Limb (tissue), 2 donors: Measurements from ENCODE around the gene AARSD1.
"Not testable (repeated sequence)": the region's sequence is repeated elsewhere in the genome, so short reads cannot be mapped to it uniquely, and the experiment has no call there.

Experiments
- DNase-seq, 2 donors: peaks; one replicate each; pipeline ENCODE4 v3.0.0-alpha.2; 2016; ENCODE audit errors: extremely low spot score in 2 of 2

Gene AARSD1

DNA sequence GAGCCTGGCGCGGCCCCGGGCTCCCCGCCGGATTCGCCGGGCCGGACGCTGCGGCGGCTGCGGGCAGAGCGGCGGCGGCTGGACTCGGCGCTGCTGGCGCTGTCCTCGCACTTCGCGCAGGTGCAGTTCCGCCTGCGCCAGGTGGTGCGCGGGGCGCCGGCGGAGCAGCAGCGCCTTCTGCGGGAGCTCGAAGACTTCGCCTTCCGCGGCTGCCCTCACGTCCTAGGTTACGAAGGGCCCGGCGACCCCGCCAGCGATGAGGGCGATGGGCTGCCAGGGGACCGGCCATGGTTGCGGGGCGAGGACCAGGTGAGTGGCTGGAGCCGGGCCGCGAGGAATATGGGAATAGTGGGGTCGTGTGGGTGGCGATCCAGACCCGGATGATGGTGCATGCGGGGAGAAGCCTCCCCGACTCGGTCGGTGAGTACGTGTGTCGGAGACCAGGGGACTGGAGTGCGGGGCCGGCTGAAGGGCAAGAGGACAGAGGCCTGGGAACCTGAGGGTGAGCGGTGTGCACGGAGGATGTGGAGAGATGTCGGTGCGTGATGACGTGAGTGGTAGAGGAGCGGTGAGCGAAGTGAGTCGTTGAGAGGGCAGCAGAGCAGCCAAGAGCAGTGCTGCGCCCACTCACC is 16.6 kb upstream of the AARSD1 start:
- peak; percentile 31 to 57 for DNase-seq

DNA sequence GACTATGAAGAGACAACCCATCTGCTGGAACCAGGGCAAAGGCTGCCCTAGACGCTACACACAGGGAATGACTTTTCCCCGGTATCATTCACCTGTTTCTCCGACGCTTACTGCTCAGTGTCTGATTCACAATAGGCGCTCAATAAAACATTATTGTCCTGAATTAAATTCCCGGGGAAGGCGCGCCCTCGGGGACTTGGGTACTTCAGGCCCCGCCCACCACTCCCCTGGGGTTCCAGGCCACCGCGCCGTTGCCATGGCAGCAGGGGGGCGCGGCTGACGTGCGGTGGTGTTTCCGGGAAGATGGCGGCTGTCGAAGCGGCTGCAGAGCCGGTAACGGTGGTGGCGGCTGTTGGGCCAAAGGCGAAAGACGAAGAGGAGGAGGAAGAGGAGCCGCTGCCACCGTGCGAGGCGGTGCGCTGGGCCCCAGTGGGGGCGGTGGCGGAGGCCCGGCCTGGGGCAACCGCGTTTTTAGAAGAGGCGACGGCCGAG is 16.1 kb upstream of the AARSD1 start, which contains the start of gene RUNDC1:
TSS of gene RUNDC1 (plus strand) at position 292 of the 492 bp plus-strand sequence. CDS start at position 304, 12 bp downstream.
- peak; percentile 81 to 95 for DNase-seq

DNA sequence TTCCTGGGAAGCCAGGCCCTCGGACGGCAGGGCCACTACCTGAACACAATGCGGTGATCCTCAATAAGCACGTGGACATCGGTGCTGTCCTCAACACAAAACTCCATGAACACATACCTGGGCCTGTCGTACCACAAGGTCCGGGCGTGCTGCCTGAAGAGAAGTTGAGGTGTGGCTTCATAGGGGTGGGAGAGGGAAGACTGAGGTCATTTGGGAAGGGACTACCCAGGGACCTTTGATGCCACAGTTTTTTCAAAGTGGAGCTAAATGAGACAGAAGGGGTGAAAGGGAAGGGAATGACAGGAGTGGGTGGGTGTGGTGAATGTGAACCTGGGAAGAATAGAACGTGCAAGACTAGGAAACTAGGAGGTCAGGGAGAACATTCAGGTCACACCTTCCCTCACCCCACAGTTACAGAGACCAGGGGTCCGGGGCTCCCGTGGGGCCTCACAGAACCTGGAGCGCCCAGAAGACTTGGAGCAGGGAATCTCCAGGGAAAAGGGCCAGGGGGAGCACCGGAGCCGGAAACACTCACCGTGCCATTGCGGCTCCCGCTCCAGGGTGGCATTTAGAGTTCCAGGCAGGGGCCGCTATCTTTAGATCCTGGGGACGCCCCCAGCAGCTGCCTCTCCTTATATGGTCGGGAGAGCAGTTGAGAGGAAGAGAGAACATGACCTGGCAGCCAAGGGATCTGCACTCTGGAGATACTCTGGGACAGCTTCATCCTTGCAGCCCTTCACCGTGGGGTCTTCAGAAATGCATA is 15.4 kb upstream of the AARSD1 start, which contains the start of gene PTGES3L:
TSS of gene PTGES3L (minus strand) at position 570 of the 763 bp plus-strand sequence. CDS start at position 543, 27 bp downstream.
- DNase-seq, result peak; percentile 51 to 66

DNA sequence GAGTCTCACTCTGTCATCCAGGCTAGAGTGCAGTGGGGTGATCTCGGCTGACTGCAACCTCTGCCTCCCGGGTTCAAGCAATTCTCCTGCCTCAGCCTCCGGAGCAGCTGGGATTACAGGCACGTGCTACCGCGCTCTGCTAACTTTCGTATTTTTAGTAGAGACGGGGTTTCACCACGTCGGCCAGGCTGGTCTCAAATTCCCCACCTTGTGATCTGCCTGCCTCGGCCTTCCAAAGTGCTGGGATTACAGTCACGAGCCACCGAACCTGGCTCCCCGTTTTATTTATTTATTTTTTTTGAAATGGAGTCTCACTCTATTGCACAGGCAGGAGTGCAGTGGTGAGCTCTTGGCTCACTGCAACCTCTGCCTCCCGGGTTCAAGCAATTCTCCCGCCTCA is 11.4 kb upstream of the AARSD1 start:
- not testable (repeated sequence) for DNase-seq

DNA sequence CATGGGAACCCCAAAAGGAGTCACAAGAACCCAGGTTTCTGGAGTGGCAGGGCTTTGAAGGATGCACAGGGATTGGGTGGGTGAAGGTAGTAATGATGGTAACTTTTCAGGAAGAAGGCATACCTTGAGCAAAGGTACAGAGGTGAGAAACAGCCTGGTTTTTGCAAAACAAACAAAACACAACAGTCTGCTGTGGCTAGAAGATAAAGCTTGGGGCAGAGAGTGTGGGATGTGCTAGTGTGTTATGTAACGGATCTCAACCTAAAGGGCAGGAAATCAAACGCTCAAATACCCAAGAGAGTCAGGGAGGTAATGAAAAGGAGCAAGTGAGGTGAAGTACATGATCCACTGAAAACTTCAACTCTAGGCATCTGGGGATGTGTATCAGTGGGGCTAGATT is 11.0 kb upstream of the AARSD1 start:
- DNase-seq, result no peak

DNA sequence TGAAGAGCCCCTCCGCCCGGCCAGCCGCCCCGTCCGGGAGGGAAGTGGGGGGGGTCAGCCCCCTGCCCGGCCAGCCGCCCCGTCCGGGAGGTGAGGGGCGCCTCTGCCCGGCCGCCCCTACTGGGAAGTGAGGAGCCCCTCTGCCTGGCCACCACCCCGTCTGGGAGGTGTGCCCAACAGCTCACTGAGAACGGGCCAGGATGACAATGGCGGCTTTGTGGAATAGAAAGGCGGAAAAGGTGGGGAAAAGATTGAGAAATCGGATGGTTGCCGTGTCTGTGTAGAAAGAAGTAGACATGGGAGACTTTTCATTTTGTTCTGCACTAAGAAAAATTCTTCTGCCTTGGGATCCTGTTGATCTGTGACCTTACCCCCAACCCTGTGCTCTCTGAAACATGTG is 9.1 kb upstream of the AARSD1 start:
- not testable (repeated sequence) for DNase-seq

DNA sequence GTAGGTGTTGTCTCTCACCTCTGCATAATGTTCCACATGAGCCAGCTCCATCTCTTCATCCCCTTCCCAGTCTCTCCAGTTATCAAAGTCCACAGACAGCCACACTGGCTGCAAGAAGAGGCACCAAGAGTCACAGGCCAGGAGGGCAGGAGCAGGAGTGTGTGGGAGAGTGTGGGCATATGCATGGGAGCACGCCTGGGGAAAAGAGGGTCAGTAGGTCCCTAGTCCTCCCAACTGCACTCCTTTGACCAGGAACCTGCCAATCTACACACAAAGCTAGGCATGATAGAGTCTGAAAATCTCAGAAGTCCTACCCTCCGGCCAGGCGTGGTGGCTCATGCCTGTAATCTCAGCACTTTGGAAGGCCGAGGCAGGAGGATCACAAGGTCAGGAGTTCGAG is 7.3 kb upstream of the AARSD1 start:
- DNase-seq, result no peak

DNA sequence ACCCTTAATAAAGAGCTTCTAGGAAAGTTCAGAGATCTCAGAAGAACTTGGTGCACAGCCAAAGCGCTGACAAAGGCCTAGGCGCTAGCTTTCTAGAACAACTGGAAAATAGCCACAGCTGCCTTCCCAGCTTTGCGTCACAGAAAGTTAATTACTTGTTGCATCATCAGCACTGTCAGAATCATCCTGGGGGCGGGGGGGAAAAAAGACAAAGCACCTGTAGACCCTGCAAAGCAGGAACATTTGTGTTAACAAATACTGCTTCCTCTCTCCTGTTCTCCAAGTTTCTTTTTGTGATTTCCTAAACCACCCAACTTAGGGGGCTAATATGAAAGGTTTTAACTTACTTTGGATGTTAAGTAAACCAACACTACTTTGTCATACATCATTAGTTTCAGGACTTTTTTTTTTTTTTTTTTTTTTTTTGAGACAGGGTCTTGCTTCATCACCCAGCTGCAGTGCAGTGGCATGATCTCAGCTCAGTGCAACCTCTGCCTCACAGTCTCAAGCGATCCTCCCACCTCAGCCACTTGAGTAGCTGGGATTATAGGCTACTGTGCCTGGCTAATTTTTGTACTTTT is 4.8 kb upstream of the AARSD1 start:
- no peak for DNase-seq

DNA sequence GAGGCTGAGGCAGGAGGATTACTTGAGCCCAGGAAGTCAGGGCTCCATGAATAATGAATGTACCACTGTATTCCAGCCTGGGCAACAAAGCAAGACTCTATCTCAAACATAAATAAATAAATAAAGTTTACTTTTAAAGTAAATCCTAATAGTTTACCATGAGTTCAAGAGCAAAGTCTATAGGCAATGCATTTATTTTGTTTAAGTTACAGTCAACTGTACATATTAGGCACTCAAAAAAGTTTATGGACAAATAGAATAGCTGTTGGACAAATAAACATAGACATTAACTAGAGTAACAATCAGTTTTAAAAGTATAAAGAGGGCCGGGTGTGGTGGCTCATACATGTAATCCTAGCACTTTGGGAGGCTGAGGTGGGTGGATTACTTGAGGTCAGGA is 3.7 kb upstream of the AARSD1 start:
- DNase-seq, result no peak

DNA sequence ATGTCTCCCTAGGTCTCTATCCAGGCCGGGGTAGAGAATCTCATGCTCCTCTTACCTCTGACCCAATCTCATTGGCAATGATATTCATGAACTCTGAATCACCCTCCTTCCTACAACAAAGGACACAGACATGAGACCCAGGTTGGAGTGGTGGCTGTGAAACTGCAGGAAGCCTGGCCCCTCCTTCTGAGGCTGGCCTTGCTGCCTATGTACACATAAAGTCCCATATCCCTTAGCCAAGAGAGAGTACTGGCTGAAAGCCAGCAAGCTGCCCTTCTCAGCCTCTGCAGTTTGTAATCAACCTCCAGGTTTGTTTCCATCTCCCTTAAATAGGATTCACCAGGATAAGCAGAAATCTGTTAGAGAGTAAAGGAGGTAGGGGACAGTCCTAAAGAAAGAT is 10.6 kb downstream of the AARSD1 start:
- no peak for DNase-seq

DNA sequence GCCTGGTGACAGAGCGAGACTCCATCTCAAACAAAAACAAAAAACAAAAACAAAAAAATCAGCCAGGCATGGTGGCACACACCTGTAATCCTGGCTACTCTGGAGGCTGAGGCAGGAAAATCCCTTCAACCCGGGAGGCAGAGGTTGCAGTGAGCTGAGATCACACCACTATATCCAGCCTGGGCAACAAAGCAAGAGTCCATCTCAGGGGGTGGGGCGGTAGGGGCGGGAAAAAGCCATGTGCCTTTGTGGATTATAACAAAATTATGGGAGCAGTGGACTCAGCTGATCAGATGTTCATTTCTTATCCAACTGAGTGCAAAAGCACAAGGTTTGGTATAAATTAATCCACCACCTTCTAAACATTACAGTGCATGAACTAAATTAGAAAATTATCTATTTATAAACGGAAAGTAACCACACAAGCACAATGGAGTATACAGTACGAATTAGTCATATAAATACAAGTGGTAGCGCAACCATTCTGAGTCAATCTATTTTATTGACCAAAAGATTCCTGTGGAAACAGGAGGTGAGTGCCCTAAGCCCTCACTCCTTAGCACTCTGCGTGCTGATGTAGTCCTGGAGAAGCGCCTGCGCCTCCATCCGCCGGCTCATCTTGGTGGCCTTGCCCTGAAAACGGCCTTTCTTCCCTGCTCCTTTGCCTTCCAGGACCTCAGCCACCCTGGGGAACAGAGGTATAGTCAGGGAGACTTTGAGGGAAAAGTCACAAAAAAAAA is 14.0 kb downstream of the AARSD1 start:
- DNase-seq, result no peak

DNA sequence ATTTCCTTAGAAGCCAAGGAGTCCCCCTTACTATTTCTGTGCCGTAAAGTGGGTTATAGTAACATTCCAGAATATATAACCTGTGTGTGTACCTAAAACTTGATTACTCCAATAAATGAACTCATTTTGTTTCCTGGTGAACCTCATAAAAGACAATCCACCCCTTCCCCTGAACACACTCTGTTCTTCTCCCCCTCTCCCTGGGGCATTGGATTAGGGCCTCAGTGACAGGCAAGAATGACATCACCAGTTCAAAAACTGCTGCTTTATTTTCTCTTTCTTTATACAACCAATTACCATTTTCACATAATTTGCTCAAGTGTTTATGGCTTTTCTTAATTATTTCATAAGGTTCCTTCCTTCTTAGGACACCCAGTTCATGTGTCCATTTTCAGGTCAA is 17.4 kb downstream of the AARSD1 start:
- no peak for DNase-seq

DNA sequence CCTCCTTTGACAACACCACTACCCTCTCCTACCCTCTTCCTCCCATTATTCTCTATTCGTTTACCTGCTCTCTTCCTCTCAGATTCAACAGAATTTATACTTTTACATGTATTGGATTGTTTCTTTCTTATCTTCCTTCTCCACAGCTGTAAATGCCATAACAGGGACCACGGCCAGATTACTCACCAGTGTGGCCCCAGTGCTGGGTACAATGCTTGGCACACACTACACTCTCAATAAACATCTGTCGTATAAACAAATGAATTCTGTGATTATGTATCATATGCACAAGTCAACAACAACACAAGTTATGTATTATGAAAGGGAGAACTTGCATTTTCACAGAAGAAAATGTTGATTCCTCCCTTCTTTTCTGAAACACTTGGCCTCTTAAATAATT is 20.0 kb downstream of the AARSD1 start:
- DNase-seq, result no peak

DNA sequence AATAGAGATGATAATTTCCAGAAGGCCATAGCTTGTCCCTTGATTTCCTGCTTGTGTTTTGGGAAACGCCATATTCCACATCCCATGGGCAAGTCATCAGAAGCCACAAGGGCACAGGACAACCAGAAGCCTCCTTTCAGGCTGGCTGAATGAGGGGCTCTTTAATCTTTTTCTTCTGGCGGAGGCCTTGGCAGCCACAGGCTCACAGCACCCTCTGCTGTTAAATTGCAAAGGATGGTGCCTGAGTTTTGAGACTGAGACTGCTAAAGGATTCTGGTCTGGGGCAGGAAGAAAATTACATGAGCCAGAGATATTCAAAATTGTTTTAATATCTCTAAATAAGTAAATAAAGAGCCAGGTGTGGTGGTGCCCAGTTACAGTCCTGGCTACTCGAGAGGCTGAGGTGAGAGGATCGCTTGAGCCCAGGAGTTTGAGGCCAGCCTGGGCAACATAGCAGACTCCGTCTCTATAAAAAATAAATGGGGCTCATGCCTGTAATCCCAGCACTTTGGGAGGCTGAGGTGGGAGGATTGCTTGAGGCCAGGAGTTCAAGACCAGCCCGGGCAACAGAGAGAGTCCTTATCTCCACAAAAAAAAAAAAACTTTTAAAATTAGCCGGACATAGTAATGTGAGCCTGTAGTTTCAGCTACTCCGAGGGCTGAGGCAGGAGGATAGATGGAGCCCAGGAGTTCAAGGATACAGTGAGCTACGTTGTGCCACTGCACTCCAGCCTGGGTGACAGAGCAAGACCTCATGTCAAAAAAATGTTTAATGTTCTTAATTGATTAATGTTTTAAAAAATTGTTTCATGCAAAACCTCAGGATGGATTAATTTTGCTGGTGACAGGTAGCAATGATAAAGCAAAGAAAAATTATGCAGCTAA is 26.3 kb downstream of the AARSD1 start:
- DNase-seq, result peak; percentile 48 to 61

DNA sequence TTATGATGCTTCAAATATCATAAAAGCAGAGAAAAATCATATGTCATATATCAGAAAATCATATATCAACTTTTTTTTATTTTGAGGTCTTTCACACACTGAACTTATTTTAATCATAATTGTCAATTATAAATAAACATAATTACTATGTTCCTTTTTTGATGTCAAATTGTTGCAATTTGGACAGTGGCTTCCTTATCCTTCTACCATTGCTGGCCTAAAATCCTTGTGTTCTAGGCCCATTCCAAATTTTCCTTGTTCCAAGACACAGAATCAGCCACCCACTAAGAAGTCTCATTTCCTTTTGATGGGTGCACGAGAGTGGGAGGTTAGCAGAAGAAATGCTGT is 34.8 kb downstream of the AARSD1 start:
- DNase-seq, result no peak

DNA sequence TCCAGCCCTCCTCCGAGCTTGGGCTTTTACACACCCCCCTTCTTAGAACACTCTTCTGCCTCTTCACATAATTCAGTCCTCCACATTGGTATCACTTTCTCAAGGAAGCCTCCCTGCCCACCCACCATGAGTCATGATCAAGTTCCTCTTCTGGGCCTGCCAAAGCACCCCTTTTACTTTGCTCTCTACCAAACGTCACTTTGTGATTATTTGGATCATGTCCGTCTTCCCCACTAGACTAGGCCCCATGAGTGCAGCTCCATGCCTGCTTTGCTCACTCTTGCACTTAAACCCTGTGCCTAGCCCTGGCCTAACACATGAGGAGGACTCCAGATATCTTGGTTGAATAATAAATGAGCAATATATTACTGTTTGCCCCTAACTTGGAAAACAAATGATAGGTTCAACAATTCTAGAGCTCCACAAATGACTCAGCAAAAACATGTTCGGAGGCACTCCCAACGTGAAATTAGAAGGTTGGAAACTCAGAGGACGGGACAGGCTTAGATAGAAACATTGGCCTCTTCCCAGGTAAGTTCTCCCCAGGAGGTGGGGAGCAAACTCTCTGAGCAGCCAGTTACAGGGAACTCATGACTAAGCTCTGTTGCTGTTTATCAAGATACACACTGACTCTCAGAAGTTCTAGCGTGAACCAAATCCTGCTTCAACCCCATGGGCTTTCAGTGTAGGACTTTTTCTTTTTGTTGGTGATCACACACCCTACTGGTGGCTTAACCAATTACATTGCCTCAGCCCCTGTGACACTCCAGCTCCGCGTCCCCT is 35.3 kb downstream of the AARSD1 start:
- DNase-seq, result peak in 1 of 2 donors; percentile 13

DNA sequence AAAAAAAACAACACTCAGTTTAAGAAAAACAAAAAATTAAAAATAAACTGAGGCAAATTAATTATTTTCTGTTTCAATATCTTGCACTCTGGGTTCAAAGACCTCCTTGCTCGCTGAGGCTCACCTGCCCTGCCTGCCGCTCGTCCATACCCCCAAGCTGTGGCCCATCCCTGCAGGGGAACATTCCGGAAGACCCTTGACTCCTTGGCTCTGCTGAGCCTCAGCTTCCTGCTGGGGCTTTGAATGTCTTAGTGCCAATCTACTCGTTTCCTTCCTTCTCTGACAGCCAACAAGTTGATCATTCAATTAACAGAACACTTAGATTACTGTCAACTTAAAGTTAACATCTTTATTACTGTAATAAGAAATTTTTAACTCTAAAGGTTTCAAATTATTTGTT is 39.4 kb downstream of the AARSD1 start:
- no peak for DNase-seq

DNA sequence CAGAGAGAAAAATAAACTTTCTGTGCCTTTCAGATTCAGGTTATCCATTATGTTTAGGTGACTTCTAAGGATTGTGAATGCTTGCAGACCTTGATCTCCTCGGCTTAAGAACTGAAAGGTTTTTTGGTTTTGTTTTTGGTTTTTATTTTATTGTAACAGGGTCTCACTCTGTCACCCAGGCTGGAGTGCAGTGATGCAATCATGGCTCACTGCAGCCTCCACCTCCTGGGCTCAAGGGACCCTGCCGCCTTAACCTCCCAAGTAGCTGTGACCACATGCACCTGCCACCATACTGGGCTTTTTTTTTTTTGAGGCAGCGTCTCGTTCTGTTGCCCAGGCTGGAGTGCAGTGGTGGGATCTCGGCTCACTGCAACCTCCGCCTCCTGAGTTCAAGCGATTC is 40.8 kb downstream of the AARSD1 start:
- not testable (repeated sequence) for DNase-seq

DNA sequence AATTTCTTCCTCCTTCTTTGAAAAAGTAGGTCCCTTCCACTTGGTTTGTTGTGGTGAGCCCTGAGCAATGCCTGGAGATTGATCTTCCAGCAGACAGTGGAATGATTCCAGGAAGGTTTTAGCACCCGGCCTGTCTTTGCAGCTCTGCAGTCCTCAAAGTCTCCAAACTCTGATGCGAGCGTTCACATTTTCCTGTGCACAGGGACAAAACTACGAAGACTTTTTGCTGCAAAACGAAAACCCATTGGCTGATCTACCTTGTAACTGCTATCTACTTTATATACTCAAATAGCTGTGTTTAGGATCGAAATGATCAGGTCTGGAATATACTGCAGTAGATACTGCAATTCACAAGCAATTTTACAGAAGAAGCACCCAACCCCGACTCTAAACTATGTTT is 42.0 kb downstream of the AARSD1 start:
- DNase-seq, result no peak

DNA sequence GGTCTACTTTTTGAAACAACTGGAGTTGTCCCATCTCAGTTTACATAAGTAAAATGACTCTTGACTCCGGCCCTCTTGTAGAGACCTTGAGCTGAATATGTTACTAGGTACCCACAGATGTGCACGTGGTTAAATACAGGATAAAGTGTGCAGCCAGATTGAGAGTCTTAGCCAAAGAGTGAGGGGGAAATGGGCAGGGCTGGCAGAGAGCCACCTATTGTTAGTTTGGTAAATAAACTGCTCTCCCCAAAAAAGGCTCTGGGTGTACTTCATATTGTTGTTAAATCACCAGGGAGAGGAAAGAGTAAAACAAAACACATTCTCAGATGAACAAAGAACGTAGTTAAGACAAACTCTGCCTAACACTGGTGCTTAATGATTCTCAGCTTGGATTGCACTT is 43.3 kb downstream of the AARSD1 start:
- DNase-seq, result no peak
